ENCODE measurements around the gene TIMP4.

The TIMP4 gene

GRCh38 chr3:12184541-12184940, 25.8 kb upstream of the TIMP4 start:
- DNase-seq: no peak

DNA sequence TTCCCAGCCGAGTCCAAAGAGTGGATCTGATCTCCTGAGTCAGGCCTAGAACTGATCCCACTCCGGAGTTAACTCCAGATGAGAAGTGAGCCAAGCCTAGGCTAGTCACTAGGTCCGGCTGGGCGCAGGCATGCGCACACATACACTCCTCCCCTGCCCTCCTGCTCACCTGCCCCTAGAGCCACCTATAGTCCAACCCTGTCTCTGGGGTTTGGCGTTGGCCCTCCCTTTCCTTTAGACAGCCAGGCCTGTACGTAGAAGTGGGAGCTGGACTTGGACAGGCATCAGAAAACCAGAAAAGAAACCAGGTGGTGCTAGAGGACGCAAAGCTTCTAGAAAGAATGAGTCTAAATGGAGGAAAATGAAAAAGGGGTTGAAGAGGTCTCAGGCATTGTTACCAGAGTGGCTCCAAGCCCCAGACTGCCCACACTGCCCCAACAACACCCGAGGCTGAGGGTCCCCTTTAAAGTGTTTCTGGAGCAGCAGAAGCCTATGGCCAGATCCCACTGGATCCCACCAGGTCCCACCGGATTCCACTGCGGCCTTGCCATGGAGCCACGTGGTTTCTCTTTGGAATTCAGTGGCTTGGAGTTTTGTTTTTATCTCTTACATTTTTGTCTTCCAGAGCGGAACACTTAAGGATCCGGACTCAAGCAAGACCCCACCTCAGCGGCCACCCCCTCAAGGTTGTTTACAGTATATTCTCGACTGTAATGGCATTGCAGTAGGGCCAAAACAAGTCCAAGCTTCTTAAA, 24.2 kb upstream of the TIMP4 start:
- no peak for DNase-seq

GRCh38 chr3:12181806-12182205, 23.1 kb upstream of the TIMP4 start:
- no peak for DNase-seq

- no peak for DNase-seq
Observed at GRCh38 chr3:12181301-12181700, 22.6 kb upstream of the TIMP4 start.

DNA sequence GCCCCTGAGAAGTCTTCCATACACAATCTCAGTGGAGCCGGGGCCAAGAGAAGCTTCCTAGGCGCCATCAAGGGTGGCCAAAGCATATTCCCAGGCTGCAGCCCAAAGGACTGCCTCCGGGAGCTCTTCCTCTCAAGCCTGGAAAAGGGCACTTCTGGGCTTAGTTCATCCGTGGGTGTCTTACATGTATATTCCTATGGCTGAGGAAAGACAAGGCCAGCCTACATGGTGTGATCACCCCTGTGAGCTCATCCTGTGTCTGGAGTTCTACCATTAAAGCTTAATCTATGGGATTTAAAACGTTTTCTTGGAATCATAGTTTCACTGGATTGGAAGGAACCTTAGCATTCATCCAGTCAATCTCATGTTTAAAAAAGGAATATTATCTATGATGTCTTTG, 21.9 kb upstream of the TIMP4 start:
- no peak for DNase-seq

DNA sequence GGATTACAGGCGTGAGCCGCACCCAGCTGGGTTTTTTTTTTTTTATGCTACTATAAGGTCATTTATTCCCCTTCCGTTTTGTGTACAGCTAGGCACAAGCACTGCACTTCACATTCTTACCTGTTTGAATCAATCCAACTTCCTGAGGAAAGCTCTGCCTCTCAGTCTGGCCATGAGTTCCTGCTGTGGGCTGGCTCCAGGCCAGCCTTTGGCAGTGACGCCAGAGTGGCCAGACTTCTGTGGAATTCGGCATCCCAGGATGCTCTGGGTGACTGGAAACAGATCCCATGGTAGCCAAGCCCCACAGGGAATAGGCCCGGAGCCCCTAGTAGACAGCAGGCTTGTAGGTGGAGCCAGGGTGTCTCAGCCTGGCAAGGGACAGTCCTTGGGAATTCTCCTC, 21.5 kb upstream of the TIMP4 start:
- DNase-seq: no peak

GRCh38 chr3:12179441-12179840, 20.7 kb upstream of the TIMP4 start:
- no peak for DNase-seq

GRCh38 chr3:12178091-12178820, 19.5 kb upstream of the TIMP4 start:
- no peak for DNase-seq

DNA sequence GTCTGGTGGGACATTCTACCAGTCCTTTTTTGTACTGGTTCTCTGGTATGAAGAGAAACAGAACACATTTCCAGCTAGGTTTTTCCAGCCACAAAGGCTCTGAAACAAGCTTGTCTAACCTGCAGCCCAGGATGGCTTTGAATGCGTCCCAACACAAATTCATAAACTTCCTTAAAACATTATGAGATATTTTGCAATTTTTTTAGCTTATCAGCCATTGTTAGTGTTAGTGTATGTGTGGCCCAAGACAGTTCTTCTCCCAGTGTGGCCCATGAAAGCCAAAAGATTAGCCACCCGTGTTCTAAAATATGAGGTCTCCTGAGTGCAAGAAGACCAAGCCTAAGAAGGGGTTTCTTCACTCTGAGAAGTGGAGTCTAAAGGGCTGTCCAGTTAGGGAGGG, 18.4 kb upstream of the TIMP4 start:
- no peak for DNase-seq

- no peak for DNase-seq
Observed at GRCh38 chr3:12175844-12176453, 17.2 kb upstream of the TIMP4 start.

DNA sequence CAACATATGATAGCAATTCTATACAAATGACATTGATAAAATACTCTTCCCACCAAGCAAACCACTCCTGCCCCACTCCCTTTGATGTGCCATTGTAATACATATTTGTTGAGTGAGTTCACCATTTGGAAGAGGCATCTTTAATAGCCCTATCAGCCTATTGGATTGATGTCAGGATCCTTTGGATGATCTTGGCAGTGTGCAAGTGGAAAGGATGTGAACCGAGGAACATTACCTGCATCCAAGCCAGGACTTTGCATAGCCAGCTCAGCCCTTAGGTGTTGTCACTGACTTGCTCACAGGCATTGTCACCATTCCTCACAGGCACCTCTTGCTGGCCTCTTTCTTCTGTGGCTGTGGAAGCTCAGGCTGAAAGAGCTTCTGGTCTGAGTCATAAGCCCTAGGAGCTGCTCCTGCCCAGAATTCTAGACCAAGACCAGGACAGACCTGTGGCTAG, 16.5 kb upstream of the TIMP4 start:
- no peak for DNase-seq

DNA sequence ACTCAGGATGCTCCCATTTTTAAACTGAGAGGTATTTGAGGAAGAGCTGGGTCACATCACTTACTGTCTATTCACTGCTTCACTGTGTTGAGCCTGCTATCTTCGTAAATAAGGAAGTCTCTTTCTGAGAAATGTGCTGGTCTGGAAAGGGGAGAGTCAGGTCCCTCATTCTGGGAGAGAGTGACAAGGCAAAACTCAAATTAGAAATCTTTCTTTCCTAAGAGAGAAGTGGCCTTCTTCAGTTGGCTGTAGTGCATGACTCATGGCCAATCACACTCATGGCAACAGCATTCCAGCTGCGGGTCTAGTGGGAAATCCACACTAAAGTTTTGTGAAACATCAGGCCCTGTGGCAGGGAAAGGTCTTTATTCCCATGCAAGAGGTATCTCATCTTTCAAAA, 11.5 kb upstream of the TIMP4 start:
- DNase-seq: no peak

GRCh38 chr3:12165909-12166308, 7.2 kb upstream of the TIMP4 start:
- DNase-seq: no peak

DNA sequence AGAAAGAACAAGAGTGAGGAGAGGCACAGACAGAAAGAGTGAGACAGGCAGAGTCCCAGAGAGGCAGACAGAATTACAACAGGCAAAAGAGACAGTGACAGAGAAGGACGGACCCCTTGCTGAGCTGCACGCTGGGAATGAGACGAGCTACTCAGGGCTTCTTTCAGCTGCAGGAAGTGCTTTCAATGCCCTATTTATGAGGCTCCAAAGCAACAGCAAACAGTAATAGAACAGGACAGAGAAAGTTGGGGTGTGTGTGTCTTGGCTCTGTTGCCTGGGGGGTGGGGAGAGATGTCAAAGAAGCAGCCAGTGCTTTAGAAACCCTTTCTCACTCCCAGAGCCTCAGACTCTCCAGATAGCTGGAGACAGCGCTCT, 502 bp upstream of the TIMP4 start:
- no peak for DNase-seq

DNA sequence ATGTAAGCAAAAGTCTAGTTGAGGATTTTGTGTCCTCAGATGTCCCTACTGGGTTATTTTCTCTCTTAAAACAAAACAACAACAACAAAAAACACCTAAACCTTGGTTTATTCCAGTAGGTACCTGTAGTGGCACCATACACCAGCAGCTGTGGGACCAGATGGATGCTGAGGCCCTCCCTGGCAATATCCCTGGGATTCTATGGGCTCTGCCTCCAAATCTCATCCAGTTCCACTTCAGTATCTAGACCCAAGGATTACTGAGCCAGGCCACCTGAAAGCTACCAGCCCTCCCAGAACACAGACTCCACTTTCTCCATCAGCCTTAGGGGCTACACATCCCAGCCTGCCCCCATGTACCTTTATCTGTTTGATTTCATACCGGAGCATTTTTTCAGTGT, 1.7 kb downstream of the TIMP4 start:
- no peak for DNase-seq

GRCh38 chr3:12155828-12156227, 2.9 kb downstream of the TIMP4 start:
- DNase-seq: no peak

GRCh38 chr3:12155264-12155663, 3.4 kb downstream of the TIMP4 start:
- no peak for DNase-seq

GRCh38 chr3:12154151-12154550, 4.6 kb downstream of the TIMP4 start:
- no peak for DNase-seq

DNA sequence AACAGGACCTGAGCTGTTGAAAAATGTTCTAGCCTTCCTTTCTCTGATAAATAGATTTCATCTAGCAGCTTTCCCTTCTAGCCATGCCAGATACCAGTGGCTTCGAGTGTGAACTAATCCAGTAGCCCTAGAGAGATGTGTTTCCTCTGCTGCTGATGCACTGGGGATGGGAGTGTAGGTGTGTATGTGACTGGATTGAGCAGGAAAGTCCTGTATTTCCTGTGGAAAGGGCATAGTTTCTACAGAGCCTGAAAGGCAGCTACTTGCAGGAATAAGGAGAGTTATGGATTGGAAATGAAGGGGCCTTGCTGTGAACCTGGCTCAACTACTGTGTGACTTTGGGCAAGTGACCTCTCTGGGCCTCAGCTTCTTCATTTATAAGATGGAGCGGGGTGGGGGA, 8.6 kb downstream of the TIMP4 start:
- DNase-seq: no peak

GRCh38 chr3:12149029-12149428, 9.7 kb downstream of the TIMP4 start:
- no peak for DNase-seq

DNA sequence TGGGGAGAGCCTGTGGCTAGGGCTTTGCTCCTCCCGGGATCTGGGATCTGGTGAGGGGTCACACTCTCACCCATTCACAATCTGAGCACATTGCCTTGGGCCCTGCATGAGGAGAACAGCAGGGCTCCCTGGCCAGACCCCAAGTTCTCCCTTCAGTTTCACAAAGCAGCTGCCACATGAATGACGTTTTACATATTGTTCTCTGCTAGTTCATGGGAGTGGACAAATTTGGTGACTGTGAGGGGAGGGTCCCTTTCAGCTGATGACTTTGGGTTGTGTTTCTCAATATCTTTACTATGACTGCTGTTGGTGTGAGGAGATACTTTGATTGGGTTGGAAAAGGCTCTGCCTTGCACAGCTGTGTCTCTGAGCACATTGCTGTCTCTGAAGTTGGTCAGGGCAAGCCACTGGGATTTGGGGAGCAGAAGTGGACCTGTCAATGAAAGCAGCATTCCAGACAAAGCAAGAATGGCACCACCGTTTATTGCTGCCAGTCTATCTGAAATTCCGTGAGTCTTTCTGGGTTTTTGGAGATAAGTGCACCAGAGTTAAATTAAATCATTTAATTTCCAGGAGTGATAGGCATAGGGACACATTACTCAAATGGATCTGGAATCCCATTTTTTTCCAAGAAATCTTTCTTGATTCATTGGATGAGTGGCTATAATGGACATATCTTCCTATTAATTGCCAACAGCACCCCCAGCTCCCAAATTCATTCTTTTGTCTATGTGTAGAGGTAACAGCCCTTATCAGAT, 10.3 kb downstream of the TIMP4 start:
- no peak for DNase-seq

DNA sequence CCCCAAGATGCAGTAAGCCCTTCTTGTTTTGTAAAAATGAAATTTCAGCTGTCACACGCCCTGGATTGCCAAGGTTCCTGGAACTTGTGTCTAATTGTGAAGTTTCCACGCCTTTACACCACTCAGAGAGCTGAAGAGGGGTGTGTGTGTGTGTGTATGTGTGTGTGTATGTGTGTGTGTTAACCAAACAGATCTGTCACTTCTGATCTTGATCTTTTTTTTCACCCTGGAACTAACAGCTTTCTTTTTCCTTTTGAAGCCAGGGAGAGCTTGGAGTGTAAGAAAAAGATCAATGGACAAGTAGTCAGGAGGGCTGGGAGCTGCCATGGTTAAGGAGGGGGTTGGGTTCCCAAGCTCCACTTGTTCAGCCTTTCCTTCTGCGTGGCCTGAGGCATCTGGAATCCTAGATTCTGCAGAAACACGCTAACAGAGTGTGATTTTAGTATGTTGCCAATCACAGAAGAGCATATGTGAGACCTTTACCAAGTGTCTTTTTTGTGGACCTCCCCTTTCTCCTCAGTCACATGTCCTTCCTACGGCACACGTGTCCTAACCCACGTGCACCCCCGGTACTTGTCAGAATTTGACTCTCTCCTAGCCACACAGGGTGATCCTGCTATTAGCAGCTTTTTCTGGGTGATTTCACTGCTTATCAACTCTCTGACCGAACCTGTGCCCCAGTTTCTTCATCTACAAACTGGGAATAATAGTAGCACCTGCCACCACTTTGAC, 11.5 kb downstream of the TIMP4 start:
- DNase-seq: no peak
